Loucy (cell line): ENCODE measurements around the gene SH2D4B.

ENCODE experiments used
- H2AFZ ChIP-seq: fragments of 200-600 bp; sonication (generic); 2 replicates; pipeline ENCODE4 v1.6.0; 2016; ENCODE audit warnings: antibody characterized with exemption, mild to moderate bottlenecking, low read length, moderate library complexity
- H3F3A ChIP-seq: fragments of 200-600 bp; 2 replicates; pipeline ENCODE4 v1.6.0; 2016; ENCODE audit warnings: antibody characterized with exemption, low read depth, mild to moderate bottlenecking
- H3K27me3 ChIP-seq: fragments of 200-600 bp; sonication (generic); 2 replicates; pipeline ENCODE4 v1.6.1; 2014; ENCODE audit warnings: low read length, mild to moderate bottlenecking; ENCODE audit not compliant: insufficient read depth, poor library complexity, severe bottlenecking
- H3K36me3 ChIP-seq: fragments of 200-600 bp; sonication (generic); 2 replicates; pipeline ENCODE4 v1.6.1; 2016; ENCODE audit warnings: low read length; ENCODE audit not compliant: insufficient read depth
- H3K4me1 ChIP-seq: fragments of 200-600 bp; sonication (generic); 2 replicates; pipeline ENCODE4 v1.5.1; 2014; ENCODE audit warnings: low read length, mild to moderate bottlenecking; ENCODE audit not compliant: insufficient read depth, poor library complexity, severe bottlenecking
- H3K4me2 ChIP-seq: fragments of 200-600 bp; sonication (generic); 2 replicates; pipeline ENCODE4 v1.6.0; 2014; ENCODE audit warnings: antibody characterized with exemption, low read length, low read depth, mild to moderate bottlenecking; ENCODE audit not compliant: poor library complexity, severe bottlenecking
- H3K4me3 ChIP-seq: fragments of 200-600 bp; sonication (generic); 2 replicates; pipeline ENCODE4 v1.5.1; 2014; ENCODE audit warnings: low read length, mild to moderate bottlenecking, mixed read lengths; ENCODE audit not compliant: poor library complexity, severe bottlenecking
- H3K79me2 ChIP-seq: fragments of 200-600 bp; sonication (generic); 2 replicates; pipeline ENCODE4 v1.6.1; 2014; ENCODE audit warnings: low read length; ENCODE audit not compliant: insufficient read depth
- H3K9ac ChIP-seq: fragments of 200-600 bp; sonication (generic); 2 replicates; pipeline ENCODE4 v1.6.0; 2014; ENCODE audit warnings: mild to moderate bottlenecking, low read depth, low read length, moderate library complexity; ENCODE audit not compliant: poor library complexity, severe bottlenecking
- H3K9me2 ChIP-seq: fragments of 200-600 bp; sonication (generic); replicated peaks from 2 replicates; pipeline ENCODE4 v1.6.1; 2016; ENCODE audit warnings: low read depth, low read length, mixed read lengths
- H3K9me3 ChIP-seq: fragments of 200-600 bp; sonication (generic); 2 replicates; pipeline ENCODE4 v1.6.1; 2014; ENCODE audit warnings: mild to moderate bottlenecking, antibody characterized with exemption, low read length, low read depth; ENCODE audit not compliant: insufficient read depth
- H4K20me1 ChIP-seq: fragments of 200-600 bp; sonication (generic); 2 replicates; pipeline ENCODE4 v1.6.0; 2014; ENCODE audit warnings: antibody characterized with exemption, low read length, mild to moderate bottlenecking; ENCODE audit not compliant: insufficient read depth, poor library complexity, severe bottlenecking
- EZH2phosphoT487 ChIP-seq: fragments of 200-600 bp; IDR thresholded peaks from 2 replicates; pipeline ENCODE4 v1.6.1; 2018; ENCODE audit warnings: antibody characterized with exemption, mild to moderate bottlenecking, moderate library complexity, borderline replicate concordance
- TF ChIP-seq, protein P1 (sequence below): fragments of 200-600 bp; sonication (generic); conservative IDR thresholded peaks from 2 replicates; pipeline ENCODE4 v1.5.1; 2014; ENCODE audit warnings: mild to moderate bottlenecking, antibody characterized with exemption, low read length

Gene SH2D4B

DNA sequence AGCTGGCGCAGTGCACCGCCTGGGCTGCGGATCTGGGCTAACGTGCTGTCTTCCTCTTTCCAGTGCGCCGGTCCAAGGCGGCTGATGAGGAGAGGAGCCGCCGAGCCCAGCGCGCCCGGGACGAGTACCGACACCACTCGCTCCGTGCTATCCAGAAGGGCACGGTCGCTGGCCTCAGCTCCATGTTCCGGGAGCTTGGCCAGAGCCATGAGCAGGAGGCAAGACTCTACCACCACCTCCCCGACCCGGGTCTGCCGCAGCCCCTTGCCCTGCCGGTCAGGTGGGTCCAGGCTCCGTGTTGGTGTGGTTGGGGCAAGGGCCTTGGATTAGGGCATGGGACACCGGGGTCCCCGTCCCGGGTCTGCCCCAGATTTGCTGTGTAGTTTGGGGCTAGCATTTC is 65.8 kb downstream of the SH2D4B start:
- no peaks in the 10 kb centered on the region for H3K36me3 ChIP-seq
- H3K27me3 ChIP-seq: no peaks in the 10 kb centered on the region
- no peaks in the 10 kb centered on the region for H3K4me1 ChIP-seq
- no peaks in the 10 kb centered on the region for H3K79me2 ChIP-seq
- no peak for TF ChIP-seq EZH2phosphoT487
- TF ChIP-seq, protein P1, sequence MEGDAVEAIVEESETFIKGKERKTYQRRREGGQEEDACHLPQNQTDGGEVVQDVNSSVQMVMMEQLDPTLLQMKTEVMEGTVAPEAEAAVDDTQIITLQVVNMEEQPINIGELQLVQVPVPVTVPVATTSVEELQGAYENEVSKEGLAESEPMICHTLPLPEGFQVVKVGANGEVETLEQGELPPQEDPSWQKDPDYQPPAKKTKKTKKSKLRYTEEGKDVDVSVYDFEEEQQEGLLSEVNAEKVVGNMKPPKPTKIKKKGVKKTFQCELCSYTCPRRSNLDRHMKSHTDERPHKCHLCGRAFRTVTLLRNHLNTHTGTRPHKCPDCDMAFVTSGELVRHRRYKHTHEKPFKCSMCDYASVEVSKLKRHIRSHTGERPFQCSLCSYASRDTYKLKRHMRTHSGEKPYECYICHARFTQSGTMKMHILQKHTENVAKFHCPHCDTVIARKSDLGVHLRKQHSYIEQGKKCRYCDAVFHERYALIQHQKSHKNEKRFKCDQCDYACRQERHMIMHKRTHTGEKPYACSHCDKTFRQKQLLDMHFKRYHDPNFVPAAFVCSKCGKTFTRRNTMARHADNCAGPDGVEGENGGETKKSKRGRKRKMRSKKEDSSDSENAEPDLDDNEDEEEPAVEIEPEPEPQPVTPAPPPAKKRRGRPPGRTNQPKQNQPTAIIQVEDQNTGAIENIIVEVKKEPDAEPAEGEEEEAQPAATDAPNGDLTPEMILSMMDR: no peak
- H3F3A ChIP-seq: no peaks in the 10 kb centered on the region
- no peak overlapping the region for H3K4me2 ChIP-seq
- H3K4me3 ChIP-seq: no peak overlapping the region
- H2AFZ ChIP-seq: no peak overlapping the region
- H4K20me1 ChIP-seq: no peaks in the 10 kb centered on the region
- H3K9me3 ChIP-seq: no peaks in the 10 kb centered on the region
- no peaks in the 10 kb centered on the region for H3K9me2 ChIP-seq
- no peak overlapping the region for H3K9ac ChIP-seq

DNA sequence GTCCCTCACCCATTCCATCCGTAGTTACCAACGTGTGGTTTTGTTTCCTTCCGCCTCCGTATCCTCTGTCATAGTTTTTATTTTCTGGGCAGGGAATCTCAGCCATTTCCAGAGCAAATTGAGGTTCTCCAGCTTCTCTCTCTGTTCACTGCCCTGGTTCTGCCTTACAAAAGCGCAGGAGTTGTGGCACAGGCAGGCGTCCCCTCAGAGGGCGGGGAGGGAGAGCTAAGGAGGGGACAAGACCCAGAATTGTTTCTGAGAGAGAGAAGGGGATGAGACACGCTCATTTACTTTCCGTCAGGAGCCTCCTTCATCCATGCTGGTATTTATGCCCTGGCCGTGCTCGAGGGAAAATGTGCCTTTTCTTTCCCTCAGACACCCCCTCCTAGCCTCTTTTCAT is 71.0 kb downstream of the SH2D4B start:
- H2AFZ ChIP-seq: no peak overlapping the region

DNA sequence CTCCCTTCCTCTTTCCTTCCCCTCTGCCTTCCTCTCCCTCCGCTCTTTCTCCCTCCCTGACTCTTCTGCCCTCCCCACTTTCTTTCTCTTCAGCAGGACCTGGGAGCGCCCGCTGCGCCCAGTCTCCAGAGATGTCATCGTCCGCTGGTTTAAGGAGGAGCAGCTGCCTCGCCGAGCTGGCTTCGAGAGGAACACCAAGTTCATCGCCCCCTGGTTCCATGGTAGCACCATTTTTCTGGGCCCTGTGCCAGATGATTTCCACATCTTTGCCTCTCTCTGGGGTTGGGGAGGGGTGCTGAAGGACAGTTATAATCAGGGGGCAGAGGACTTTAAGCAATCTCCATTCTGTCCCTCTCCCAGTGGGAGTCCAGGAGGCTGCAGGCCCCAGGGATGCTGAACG is 71.6 kb downstream of the SH2D4B start:
- Histone ChIP-seq H3K36me3 (no peaks in the 10 kb centered on the region), H3K4me1 (no peaks in the 10 kb centered on the region), H3K9me3 (no peaks in the 10 kb centered on the region), H3K4me3 (no peak overlapping the region), H3K9ac (no peak overlapping the region), H4K20me1 (no peaks in the 10 kb centered on the region), H3F3A (no peaks in the 10 kb centered on the region), H3K79me2 (no peaks in the 10 kb centered on the region), H3K9me2 (no peaks in the 10 kb centered on the region), H3K27me3 (no peaks in the 10 kb centered on the region), H2AFZ (no peak overlapping the region), H3K4me2 (no peak overlapping the region)
- TF ChIP-seq, protein P1: no peak
- no peak for TF ChIP-seq EZH2phosphoT487

More for the DNA sequence above, 71.0 kb downstream of the SH2D4B start:
- Histone ChIP-seq H3K9me3 (no peaks in the 10 kb centered on the region), H3K9me2 (no peaks in the 10 kb centered on the region), H3K4me2 (no peak overlapping the region), H3F3A (no peaks in the 10 kb centered on the region), H3K9ac (no peak overlapping the region), H4K20me1 (no peaks in the 10 kb centered on the region), H3K27me3 (no peaks in the 10 kb centered on the region), H3K36me3 (no peaks in the 10 kb centered on the region), H3K4me1 (no peaks in the 10 kb centered on the region), H3K4me3 (no peak overlapping the region), H3K79me2 (no peaks in the 10 kb centered on the region)
- no peak for TF ChIP-seq EZH2phosphoT487
- TF ChIP-seq, protein P1: no peak
